CD14-positive monocyte (primary cell): ENCODE results near the gene C9orf57. TPM values are rescaled to one million over a fixed set of nuclear protein-coding genes. Genes with fewer than 3 reads are reported as not detected.

Source experiments
- DNase-seq, 3 donors: peaks; one replicate each; pipeline ENCODE4 v3.0.0-alpha.2; 2011 to 2022
- H2AFZ ChIP-seq: 2 replicates; pipeline ENCODE4 v1.6.0; 2012; ENCODE audit warnings: mild to moderate bottlenecking, low read depth, low read length, inconsistent platforms; ENCODE audit not compliant: insufficient read depth, poor library complexity, severe bottlenecking
- H3K27ac ChIP-seq, 2 donors: 1 replicate in 1 of 2; 2 replicates in 1 of 2; pipeline ENCODE4 v1.5.1; 2012 to 2013; ENCODE audit warnings: low read length in 2 of 2, control low read depth in 1 of 2, inconsistent platforms in 1 of 2, low read depth in 1 of 2, mild to moderate bottlenecking in 1 of 2
- H3K27me3 ChIP-seq, 2 donors: one replicate each; pipeline versions ENCODE4 v1.6.0 to v1.6.1; 2011 to 2013; ENCODE audit warnings: low read length in 2 of 2; ENCODE audit not compliant: control insufficient read depth in 2 of 2, insufficient read depth in 2 of 2
- H3K36me3 ChIP-seq, 2 donors: replicated peaks in 1 of 2; 1 replicate in 1 of 2; 2 replicates in 1 of 2; pipeline versions ENCODE4 v1.5.1 to v1.6.1; 2012 to 2013; ENCODE audit warnings: low read length in 2 of 2, control low read depth in 1 of 2, inconsistent platforms in 1 of 2, mild to moderate bottlenecking in 1 of 2; ENCODE audit not compliant: insufficient read depth in 2 of 2, control insufficient read depth in 1 of 2
- H3K4me1 ChIP-seq, 2 donors: 1 replicate in 1 of 2; 2 replicates in 1 of 2; pipeline versions ENCODE4 v1.5.1 to v1.6.1; 2012 to 2013; ENCODE audit warnings: low read length in 2 of 2, control low read depth in 1 of 2, inconsistent platforms in 1 of 2, mild to moderate bottlenecking in 1 of 2, moderate library complexity in 1 of 2; ENCODE audit not compliant: insufficient read depth in 2 of 2, control insufficient read depth in 1 of 2
- H3K4me2 ChIP-seq: replicated peaks from 2 replicates; pipeline ENCODE3; 2012; ENCODE audit warnings: low read length, moderate library complexity, mild to moderate bottlenecking; ENCODE audit not compliant: poor library complexity, severe bottlenecking; ENCODE audit errors: extremely low read depth
- H3K4me3 ChIP-seq, 3 experiments: fragments of 200-600 bp in 1 of 3; sonication (generic) in 1 of 3; replicated peaks in 1 of 3; 1 replicate in 2 of 3; 2 replicates in 1 of 3; pipeline ENCODE4 v1.5.1; 2011 to 2013; ENCODE audit warnings: low read length in 3 of 3, mild to moderate bottlenecking in 3 of 3, control low read depth in 2 of 3, low read depth in 2 of 3, inconsistent platforms in 1 of 3, moderate library complexity in 1 of 3
- H3K79me2 ChIP-seq: 2 replicates; pipeline ENCODE4 v1.6.0; 2012; ENCODE audit warnings: mild to moderate bottlenecking, control low read depth, inconsistent platforms, low read length, moderate library complexity; ENCODE audit not compliant: insufficient read depth
- H3K9ac ChIP-seq: 2 replicates; pipeline ENCODE4 v1.6.0; 2017; ENCODE audit warnings: low read length, mild to moderate bottlenecking; ENCODE audit not compliant: insufficient read depth, poor library complexity, severe bottlenecking
- H3K9me3 ChIP-seq, 2 donors: replicated peaks in 1 of 2; 1 replicate in 1 of 2; 2 replicates in 1 of 2; pipeline versions ENCODE4 v1.5.1 to v1.6.1; 2012 to 2013; ENCODE audit warnings: low read length in 2 of 2, control low read depth in 1 of 2; ENCODE audit not compliant: control insufficient read depth in 1 of 2, insufficient read depth in 1 of 2
- H4K20me1 ChIP-seq: 2 replicates; pipeline ENCODE4 v1.6.0; 2012; ENCODE audit warnings: mild to moderate bottlenecking, low read length, control low read depth, moderate library complexity; ENCODE audit not compliant: insufficient read depth
- H3K27ac Mint-ChIP-seq, 7 donors: one replicate each; pipeline ENCODE4 v1.8.0; 2020; ENCODE audit warnings: mild to moderate bottlenecking in 7 of 7, mixed read lengths in 7 of 7, moderate library complexity in 6 of 7, inconsistent platforms in 2 of 7
- H3K27me3 Mint-ChIP-seq, 3 donors: one replicate each; pipeline ENCODE4 v1.8.0; 2021 to 2022; ENCODE audit warnings: low read depth in 3 of 3, mild to moderate bottlenecking in 3 of 3, mixed read lengths in 3 of 3, moderate library complexity in 3 of 3, inconsistent platforms in 1 of 3
- H3K36me3 Mint-ChIP-seq, 2 donors: one replicate each; pipeline ENCODE4 v1.8.0; 2020; ENCODE audit warnings: mixed read lengths in 2 of 2, inconsistent platforms in 1 of 2, mild to moderate bottlenecking in 1 of 2
- H3K4me1 Mint-ChIP-seq: one replicate; pipeline ENCODE4 v1.8.0; 2020; ENCODE audit warnings: mild to moderate bottlenecking, mixed read lengths
- H3K4me3 Mint-ChIP-seq, 2 donors: one replicate each; pipeline ENCODE4 v1.8.0; 2020; ENCODE audit warnings: mild to moderate bottlenecking in 2 of 2, mixed read lengths in 2 of 2, moderate library complexity in 1 of 2
- H3K9me3 Mint-ChIP-seq, 7 donors: one replicate each; pipeline ENCODE4 v1.8.0; 2020 to 2022; ENCODE audit warnings: mixed read lengths in 7 of 7, mild to moderate bottlenecking in 6 of 7, moderate library complexity in 6 of 7, inconsistent platforms in 2 of 7
- CTCF ChIP-seq: fragments of 200-600 bp; IDR thresholded peaks from one replicate; pipeline ENCODE4 v1.8.0; 2022; ENCODE audit warnings: antibody characterized with exemption, mild to moderate bottlenecking
- WGBS: methylation state at CpG from one replicate; pipeline ENCODE4 v1.1.5; 2013; ENCODE audit warnings: missing lambda C conversion rate; ENCODE audit not compliant: insufficient coverage; 5-methylcytosine and 5-hydroxymethylcytosine counted together
- intact Hi-C, 2 donors: fragments of 100-400 bp; cut with micrococcal nuclease; formaldehyde crosslinking; loops; one replicate each; pipeline versions ENCODE4 v1.15.0 to v1.15.1; 2023
- polyA plus RNA-seq, 3 donors: library from polyadenylated mRNA; depleted of rRNA in 1 of 3; unstranded in 2 of 3; stranded (reverse) in 1 of 3; fragments of 300-500 nt in 2 of 3; fragments of >200 nt in 1 of 3; fragmentation: Illumina TruSeq in 2 of 3; gene quantifications; 1 replicate in 2 of 3; 2 replicates in 1 of 3; pipeline ENCODE4 v1.2.3, GENCODE V29; 2012 to 2021

Gene C9orf57
- polyA plus RNA-seq, 3 donors, result not detected

- H3K36me3 ChIP-seq, result no peaks in the 10 kb centered on the region
- no peaks in the 10 kb centered on the region for H3K79me2 ChIP-seq
- peaks cover 0 to 4% (median 3%) of the 10 kb centered on the region in 3 donors for H3K27me3 Mint-ChIP-seq
- intact Hi-C loops, result loop anchor here in 1 of 2 donors (10.0 kb wide), 1 partner anchor 1041 kb away; no protein-coding TSS in a partner anchor
- peaks cover 14 to 21% of the 10 kb centered on the region in 2 donors for H3K4me1 ChIP-seq
- no peak overlapping the region for H3K4me3 Mint-ChIP-seq
- H3K27ac ChIP-seq, result no peak overlapping the region
- H3K4me3 ChIP-seq, result no peak overlapping the region
- H3K9ac ChIP-seq, result no peak overlapping the region
- no peak for TF ChIP-seq CTCF
- no peak overlapping the region for H2AFZ ChIP-seq
- H3K36me3 Mint-ChIP-seq, result no peaks in the 10 kb centered on the region
- H3K4me1 Mint-ChIP-seq, result peaks cover 24% of the 10 kb centered on the region
- peak overlapping the region in 2 of 7 donors; percentile 2 to 95 for H3K27ac Mint-ChIP-seq
- H3K27me3 ChIP-seq, result no peaks in the 10 kb centered on the region
- 96% methylated on average over 4 of the region's 4 CpGs for WGBS
- no peaks in the 10 kb centered on the region for H3K9me3 ChIP-seq
- DNase-seq, result no peak
- H4K20me1 ChIP-seq, result no peaks in the 10 kb centered on the region
- H3K9me3 Mint-ChIP-seq, result peaks cover 0 to 2% (median 0%) of the 10 kb centered on the region in 7 donors
- H3K4me2 ChIP-seq, result no peak overlapping the region
Measured at GRCh38 chr9:72044095-72044494, 16.3 kb downstream of the C9orf57 start.

GRCh38 chr9:72043576-72043975 is 16.8 kb downstream of the C9orf57 start:
- Histone ChIP-seq H2AFZ (no peak overlapping the region), H3K4me3 (no peak overlapping the region), H3K9ac (no peak overlapping the region), H3K27me3 (no peaks in the 10 kb centered on the region), H3K9me3 (no peaks in the 10 kb centered on the region), H3K79me2 (no peaks in the 10 kb centered on the region), H4K20me1 (no peaks in the 10 kb centered on the region), H3K27ac (no peak overlapping the region), H3K4me1 (peaks cover 14 to 21% of the 10 kb centered on the region in 2 donors), H3K4me2 (no peak overlapping the region), H3K36me3 (no peaks in the 10 kb centered on the region)
- H3K4me3 Mint-ChIP-seq, result no peak overlapping the region
- WGBS, result 100% methylated on average over 1 of the region's 2 CpGs
- H3K27ac Mint-ChIP-seq, result peak overlapping the region in 3 of 7 donors; percentile 83 to 95 (median 88)
- DNase-seq, result no peak
- TF ChIP-seq CTCF, result no peak
- H3K4me1 Mint-ChIP-seq, result peaks cover 26% of the 10 kb centered on the region
- H3K36me3 Mint-ChIP-seq, result no peaks in the 10 kb centered on the region
- H3K27me3 Mint-ChIP-seq, result peaks cover 0 to 4% (median 3%) of the 10 kb centered on the region in 3 donors
- intact Hi-C loops, result loop anchor here in 1 of 2 donors (10.0 kb wide), 1 partner anchor 1041 kb away; no protein-coding TSS in a partner anchor
- H3K9me3 Mint-ChIP-seq, result peaks cover 0 to 2% (median 0%) of the 10 kb centered on the region in 7 donors
